Activated T-cell treated with anti-CD3 and anti-CD28 coated beads, Interleukin-2, amount 50 U/mL, for 48 hours (primary cell): Measurements from ENCODE around the gene ADAP1.
A peak's percentile ranks its signal among the peaks of the same experiment; 100 is the strongest.

Experiments
- DNase-seq, 2 experiments: peaks; one replicate each; pipeline ENCODE4 v3.0.0-alpha.2; 2020

ADAP1 gene

DNA sequence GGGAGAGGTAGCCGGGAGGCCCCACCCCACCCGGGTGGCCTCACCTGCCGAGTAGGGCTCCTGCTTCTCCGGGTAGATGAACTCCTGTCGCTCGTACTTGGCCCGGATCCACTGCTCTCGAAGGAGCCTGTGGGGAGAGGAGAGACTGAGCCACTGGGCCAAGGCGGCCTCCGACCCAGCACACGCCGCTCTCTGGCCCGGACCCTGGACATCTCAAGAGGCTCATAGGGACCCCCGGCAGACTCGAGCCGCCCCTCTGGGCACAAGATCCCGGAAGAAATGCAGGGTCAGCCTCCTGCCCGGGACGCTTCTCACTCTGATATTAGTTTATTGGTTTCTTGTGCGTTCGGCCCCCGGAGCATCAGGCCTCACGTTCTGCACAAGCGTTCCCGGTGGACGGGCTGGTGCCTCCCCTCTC is 34.5 kb downstream of the ADAP1 start:
- peak in 1 of 2 experiments; percentile 17 for DNase-seq

DNA sequence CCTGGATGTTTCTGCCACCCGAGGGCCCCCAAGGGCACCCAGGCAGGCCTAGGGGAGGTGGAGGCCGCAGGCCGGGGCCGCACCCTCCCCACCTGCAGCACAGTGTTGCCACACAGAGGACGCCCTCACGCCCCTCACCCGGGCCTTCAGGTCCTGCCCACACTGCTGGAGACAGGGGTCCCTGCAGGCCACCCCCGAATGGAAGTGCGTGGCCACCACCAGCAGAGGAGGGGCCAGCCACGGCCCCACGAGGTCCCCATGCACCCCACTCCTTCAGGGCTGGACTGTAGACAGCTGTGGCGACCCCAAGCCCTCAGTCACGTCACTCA is 35.4 kb downstream of the ADAP1 start:
- peak; percentile 16 to 17 for DNase-seq

DNA sequence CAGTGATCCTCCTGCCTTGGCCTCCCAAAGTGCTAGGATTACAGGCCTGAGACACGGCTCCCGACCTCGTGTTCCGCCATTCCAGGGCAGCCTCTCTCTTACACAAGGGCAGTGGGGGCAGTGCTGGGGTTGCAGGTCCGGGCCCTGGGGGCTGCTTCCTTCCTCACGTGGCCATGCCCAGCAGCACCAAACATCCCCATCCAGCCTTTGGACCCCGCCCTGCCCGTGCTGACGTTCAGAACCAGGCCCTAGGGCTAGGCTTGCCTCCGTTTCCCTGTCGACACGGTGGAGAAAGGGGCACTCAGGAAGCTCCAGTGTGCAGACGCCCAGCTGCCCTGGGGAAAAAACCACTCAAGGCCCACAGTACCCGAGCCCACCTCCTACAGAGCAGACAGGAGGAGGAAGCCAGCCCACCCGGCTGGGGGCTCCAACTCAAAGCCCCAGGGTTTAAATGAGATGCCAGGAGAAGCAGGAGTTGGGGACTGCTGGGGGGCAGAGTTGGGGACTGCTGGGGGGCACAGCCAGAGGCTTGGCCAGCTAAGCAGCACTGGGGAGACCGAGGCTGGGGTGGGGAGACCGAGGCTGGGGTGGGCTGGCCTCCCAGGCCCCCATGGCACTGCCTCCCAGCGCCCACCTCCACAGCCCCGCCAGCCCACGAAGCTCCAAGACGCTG is 35.9 kb downstream of the ADAP1 start:
- DNase-seq, result peak in 1 of 2 experiments; percentile 15

DNA sequence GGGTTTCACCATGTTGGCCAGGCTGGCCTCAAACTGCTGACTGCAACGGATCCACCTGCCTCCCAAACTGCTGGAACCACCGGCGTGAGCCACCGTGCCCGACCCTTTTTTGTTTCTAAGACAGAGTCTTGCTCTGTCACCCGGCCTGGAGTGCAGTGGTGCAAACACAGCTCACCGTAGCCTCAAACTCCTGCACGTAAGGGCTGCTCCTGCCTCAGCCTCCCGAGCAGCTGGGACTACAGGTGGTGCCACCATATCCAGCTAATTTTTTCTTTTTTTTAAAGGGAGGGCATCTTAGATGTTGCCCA is 36.4 kb downstream of the ADAP1 start:
- no peak for DNase-seq

DNA sequence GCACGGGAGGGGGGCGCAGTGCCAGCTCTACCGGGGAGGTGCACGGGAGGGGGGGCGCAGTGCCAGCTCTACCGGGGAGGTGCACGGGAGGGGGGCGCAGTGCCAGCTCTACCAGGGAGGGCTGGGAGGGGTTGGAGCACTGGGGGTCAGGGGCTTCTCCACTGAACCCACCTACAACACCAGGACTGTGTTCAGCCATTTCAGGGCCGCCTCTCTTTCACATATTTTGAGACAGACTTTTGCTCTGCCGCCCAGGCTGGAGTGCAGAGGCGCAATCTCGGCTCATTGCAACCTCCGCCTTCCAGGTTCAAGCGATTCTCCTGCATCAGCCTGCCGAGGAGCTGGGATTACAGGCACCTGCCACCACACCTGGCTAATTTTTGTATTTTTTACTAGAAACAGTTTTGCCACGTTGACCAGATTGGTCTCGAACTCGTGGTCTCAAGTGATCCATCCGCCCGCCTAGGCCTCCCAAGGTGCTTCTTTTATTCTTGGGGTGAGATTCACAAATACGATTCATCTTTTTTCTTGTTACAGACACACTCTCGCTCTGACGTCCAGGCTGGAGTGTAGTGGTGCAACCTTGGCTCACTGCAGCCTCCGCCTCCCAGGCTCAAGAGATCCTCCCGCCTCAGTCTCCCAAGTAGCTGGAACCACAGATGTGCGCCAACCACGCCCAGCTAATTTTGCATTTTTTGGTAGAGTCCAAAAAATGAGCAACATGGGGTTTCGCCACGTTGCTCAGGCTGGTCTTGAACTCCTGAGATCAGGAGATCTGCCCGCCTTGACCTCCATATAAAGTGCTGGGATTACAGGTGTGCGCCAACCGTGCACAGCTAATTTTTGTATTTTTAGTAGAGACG is 37.0 kb downstream of the ADAP1 start:
- DNase-seq, result no peak

DNA sequence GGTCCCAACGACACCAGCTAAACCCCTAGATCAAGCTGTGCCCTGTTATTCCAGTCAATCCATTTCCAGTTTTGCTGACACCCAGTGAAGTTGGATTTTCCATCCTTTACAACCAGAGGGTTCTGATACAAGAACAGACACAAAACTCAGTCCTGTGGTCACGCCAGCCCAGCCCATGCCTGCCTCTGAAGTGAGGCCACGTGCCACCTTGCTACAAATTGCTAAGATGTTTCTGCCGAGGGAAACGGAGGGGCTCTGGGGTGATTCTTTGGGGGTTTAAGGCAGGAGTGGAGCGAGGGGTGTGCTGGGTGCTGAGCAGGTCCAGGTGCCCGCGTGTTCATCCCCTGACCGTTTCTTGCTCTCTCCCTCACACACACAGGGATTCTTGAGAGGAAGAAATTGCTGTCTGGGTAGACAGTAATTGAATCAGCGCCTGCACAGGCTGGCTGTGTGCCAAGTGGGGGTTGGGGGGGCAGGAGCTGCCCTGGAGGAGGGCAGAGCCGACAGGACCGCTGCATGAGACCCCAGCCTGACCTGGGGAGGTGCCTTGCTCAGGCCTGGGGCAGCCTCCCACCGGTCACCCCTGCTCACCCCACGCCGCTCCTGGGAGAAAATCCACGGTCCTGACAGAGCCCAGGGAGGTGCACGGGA is 38.1 kb downstream of the ADAP1 start:
- no peak for DNase-seq

DNA sequence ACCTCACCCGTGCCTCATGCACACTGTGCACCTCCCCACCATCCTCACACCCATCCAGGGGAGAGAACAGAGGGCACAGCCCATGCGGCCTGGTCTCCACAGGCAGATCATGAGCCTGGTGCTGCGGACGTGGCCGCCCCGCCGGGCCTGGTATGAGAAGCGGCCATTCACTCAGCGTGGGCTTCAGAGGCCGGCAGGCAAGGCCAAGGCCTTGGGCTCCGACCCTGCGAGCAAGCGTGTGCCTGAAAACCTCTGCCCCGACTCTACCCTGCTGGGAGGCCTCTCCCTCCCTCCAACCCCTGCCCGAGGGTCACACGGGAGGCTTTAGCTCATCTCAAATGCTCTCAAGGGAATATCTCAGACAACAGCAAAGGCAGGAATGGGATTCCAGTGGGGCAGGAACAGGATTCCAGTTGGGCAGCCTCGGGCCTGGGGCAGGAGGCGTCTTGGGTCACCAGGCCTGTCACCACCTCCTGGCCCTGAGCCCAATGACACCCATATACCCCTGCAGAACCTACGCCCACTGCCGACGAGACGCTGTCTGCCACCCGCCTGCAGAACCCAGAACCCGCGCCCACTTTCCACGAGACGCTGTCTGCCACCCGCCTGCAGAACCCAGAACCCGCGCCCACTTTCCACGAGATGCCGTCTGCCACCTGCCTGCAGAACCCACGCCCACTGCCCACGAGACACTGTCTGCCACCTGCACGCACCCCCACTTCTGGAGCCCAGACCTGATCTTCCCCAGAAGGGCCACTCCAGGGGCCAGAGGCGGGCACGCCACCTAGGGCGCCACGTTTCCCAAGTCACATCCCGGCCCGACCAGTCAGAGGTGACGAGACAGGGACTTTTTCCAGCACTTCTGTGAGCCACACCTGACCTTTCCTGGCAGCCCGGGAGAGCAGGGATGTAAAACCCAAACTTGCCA is 38.9 kb downstream of the ADAP1 start:
- DNase-seq, result no peak

DNA sequence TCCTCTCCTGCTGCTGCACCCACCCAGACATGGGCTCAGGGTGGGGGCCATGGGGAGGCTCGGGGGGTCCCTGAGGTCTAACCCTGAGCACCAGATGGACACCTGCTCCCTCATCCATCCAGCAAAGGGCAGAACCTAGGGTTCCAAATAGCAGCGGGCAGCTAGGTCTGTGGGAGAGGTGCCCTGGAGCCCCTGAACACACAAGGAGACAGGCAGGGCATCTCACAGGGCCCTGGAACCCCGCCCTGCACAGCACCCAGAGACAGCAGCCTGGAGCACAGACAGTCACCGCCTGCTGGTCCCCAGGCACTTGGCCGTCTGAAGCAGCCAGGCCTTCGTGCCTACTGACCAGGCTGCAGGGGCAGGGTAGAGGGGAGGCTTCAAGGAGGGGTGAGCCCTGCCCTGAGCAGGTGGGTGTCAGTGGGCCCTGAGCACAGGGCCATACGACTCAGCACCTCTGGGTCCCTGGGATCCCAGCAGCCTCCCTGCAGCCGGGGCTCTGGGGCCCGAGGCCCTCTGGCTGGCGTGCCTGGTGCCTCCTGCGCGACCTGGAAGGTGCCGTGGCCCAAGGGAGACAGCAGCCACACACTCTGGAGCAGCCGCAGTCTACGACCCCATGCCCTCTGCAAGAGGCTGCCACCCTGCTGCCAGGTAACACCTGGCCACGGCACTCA is 39.8 kb downstream of the ADAP1 start:
- no peak for DNase-seq

DNA sequence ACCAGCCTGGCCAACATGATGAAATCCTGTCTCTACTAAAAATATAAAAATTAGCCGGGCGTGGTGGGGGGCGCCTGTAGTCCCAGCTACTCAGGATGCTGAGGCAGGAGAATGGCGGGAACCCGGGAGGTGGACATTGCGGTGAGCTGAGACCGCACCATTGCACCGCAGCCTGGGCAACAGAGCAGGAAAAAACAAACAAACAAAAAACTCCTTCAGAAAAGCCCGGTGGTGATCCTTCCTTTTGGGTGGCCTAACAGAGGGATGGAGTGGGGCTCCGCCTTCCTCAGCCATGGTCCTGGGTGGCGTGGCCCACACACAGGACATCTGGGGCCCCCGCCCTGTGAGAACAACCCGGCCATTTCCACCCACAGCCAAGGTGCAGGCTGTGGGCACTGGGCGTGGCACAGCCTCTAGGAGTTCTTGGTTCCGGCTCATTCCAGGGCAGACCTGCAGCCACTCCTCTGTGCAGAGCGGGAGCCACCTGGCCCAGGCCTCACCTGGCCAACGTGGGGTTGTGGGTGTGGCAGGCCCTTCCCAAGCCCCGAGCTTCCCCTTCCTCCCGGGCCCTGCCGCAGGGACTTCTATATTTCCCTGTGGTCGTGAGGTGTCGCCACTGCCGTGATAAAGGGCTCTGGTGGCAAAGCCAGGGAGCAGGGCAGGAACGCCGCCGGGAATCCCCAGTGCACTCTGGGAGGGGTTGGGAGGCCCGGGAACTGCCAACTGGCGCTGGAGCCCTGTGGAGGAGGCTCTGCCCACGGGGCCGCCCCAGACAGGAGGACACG is 40.6 kb downstream of the ADAP1 start:
- DNase-seq, result no peak

DNA sequence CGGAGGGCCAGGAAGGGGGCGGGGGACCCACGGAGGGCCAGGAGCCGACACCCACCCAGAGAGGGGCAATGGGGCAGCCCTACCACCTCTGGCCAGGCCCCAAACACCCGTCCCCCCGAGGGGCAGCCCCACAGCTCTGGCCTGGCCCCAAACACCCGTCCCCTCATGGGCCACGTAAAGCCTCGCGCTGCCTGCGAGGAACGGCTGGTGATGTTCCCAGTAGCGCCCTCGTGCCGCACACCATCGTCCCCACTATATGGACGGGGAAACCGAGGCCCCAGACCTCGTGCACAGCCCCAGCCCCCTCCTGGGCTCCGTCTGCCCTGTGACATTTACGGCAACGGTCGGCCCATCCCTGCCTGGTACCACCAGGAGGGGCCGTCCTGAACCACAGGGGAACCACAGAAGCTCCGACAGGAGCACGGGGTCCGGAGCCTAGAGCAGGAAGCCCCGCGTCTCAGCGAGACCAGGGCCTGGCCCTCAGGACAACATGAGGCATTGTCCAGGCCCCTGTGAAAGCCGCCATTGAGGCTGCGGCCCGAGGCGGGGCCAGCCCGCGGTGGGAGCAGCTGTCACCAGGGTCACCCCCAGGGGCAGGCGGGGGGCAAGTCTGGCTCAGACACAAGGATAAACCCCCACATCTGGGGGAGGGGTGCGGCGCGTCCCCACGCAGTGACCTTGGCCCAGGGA is 42.5 kb downstream of the ADAP1 start:
- no peak for DNase-seq

DNA sequence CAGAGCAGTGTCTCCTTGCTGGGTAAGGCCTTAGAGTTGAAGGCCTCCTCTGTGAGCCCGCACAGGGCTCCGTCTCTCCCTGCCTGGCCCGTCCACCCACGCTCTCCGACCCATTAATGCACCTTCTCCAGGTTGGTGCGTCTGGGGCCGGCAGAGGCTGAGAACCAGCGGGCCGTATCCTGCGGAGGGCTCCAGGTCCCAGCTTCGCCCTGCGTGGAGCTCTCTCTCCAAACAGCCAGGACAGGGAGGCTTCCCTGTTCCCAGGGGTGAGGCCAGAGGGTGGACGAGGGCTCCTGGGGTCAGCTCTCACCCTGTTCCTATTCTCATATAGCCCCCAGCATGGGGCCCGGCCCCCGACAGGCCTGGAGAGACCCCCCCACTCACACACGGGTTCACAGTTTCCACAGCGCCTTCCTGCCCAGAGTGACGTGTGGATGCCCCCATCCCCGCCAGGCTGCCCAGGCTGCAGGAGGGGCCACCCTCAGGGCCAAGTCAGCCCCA is 43.5 kb downstream of the ADAP1 start:
- DNase-seq, result no peak

DNA sequence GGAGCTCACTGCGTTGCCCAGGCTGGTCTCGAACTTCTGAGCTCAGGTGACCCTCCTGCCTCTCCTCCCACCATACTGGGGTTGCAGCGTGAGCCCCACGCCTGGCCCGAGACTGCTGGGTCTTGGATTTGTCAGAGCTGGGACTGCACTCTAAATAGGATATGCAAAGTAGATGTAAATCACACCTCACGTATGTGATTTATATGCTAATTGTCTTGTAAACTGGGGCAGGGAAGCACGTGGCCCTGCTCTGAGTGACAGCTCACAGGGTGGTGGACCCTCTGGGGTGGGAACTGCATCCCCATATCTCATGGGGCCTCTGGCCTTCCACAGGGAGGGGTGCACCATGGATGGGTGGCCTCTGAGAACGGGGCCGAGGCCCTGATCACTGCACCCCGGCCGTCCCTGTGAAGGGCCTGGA is 44.0 kb downstream of the ADAP1 start:
- no peak for DNase-seq

DNA sequence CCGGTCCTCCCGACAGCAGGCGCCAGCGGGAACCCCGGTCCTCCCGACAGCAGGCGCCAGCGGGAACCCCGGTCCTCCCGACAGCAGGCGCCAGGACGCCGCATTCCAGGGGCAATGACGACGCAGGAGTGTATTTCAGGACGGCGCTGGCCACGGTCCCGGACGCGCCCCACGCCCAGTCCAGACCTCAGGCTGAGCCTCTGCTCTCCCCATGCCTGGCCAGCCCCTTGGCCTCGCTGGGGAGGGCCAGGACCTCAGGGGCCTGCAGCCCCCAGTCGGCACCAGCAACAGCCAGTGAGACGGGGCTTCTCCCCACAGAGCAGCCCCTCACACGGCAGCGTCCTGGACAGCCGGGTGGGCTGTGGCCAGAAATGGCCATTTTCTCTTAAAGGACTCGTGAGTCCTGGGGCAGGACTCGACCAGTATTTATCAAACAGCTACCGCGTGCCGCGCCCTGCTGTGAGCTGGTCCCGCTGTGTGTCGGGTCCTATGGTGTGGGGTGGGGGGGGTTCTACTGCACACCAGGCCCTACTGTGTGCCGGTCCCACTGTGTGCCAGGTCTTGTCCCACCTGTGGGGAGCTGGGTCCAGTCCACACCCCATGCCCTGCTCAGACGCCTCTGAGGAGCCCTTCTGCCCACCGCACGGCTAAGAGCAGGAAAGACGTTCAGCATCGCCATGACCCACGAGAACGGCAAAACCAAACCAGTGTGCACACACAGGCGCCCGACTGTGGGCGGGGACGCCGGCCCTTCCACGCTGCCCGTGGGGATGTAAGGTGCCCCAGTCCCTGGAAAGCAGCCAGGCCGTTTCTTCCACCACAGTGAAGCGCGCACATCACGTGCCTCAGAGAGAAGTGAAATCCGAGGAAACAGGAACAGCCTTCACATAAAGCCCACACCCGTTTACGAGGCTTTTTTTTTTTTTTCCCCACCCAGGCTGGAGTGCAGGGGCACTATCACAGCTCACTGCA is 44.8 kb downstream of the ADAP1 start:
- peak; percentile 43 to 54 for DNase-seq

DNA sequence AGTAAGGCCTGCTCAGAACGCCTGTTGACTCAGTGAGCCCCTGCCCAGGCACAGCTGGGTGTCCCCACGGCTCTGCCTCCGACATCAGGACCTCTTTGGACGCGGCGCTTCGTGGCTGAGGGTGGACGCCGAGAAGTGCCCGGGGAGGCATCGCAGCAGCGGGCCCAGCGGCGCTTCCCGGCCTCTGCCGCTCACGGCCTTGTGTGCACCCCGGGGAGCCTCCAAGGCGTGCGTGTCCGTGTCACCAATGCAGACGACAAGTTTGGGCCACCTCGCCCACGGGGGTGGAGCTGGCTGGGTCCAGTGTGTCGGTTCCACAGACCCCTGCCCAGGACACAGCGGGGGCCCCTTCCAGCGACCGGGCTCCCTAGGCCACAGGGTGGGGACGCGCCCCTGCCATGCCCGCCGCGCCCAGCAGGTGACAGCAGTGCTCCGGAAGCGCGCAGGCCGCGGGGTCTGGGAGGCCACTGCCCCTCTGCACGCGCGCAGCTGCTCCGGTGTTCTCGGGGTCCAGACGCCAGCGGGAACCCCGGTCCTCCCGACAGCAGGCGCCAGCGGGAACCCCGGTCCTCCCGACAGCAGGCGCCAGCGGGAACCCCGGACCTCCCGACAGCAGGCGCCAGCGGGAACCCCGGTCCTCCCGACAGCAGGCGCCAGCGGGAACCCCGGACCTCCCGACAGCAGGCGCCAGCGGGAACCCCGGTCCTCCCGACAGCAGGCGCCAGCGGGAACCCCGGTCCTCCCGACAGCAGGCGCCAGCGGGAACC is 45.7 kb downstream of the ADAP1 start:
- DNase-seq, result peak; percentile 86 to 89

DNA sequence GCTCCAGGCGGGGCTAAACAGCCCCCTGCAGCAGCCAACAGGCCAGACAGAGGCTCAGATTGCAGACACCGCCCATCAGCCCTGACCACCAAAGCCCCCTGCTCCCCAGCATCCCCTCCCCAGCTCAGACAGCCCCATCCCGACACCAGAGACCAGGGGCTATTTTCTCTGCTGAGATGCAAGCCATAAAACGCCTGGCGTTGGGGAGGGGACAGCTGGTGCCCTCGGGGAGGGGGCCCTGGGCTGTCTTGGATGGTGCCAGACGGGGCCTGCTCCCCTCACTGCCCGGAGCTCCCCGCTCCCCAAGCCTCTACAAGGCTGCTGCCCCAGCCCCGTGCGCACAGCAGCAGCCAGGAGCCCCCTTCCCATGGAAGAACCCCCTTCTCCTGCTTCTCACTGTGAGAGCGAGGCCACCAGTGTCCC is 46.3 kb downstream of the ADAP1 start:
- DNase-seq, result no peak

DNA sequence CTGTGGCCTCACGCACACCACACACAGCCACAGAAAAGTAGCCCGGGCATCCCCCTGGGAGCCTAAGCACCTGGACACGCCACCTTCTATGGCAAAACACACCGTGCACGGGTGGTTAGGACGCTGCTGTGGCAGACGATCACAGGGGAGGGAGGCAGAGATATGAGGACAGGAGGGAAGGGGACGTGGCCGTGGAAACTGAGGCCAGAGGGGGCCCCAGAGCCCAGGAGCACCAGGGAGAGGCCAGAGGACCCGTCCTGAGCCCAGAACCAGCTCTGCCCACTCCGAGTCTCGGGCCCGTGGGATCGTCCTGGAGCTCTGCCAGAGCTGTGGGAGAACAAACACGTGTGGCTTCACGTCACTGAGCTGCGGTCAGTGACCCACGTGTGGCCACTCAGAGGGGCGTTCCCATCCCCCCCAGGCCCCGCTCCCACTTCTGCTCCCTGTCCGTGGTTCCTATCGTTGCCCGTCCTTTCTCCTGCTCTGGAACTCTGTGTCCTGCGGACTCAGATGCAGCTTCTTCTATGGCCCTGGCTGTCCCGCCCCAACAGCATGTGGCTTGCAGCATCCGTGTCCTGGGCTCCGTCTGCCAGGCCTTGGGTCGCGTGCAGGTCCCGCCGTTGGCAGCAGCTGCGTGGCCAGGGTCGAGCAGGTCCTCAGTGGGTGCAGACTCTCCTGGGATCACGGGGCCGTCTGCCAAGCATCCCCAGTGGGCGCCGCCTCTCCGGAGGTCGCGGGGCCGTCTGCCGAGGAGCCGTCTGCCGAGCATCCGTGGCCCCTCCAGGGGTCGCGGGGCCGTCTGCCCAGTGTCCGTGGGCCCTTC is 47.1 kb downstream of the ADAP1 start:
- no peak for DNase-seq

DNA sequence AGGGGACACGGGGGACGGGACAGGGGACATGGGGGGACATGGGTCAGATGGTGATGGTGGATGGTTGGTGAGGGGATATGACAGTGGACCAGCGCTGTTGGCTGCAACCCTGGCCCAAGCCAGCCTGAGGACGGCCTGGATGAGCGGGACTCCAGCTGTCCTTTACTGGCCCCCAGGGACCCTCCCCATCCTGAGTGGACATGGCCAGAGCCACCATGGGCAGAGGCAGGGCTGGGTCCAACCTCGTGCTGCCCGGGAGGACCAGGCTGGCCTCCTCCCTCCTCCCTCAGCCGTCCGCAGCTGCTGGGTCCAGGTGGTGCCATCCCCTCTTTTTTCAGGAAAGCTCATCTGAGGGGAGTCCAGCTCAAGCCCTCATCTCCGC is 47.7 kb downstream of the ADAP1 start:
- DNase-seq, result no peak

DNA sequence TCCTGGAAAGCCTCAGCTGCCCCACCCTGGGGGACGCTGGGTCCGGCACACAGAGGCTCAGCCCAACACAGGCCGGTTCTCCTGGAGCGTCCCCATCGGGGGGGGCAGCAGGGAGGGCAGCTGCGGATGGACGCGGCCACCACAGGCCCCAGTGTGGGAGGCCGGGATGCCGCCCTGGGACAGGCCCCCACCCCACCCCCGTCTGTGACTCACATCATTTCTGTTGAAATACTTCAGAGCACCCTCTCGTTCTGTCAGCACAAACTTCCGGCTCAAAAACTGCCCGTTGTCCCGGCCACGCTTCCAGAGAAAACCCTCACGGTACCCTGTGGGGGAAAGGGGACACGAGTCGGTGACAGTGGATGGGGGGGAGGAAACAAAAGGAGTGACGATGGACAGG is 49.6 kb downstream of the ADAP1 start:
- DNase-seq, result no peak
